ENCODE measurements around the gene ANTXR2. TPM values are rescaled to one million over a fixed set of nuclear protein-coding genes. Genes with fewer than 3 reads are reported as not detected.

Gene ANTXR2
- total and polyA plus RNA-seq, 2 donors from 2014 or later: 10.6 to 33.1 TPM

DNA sequence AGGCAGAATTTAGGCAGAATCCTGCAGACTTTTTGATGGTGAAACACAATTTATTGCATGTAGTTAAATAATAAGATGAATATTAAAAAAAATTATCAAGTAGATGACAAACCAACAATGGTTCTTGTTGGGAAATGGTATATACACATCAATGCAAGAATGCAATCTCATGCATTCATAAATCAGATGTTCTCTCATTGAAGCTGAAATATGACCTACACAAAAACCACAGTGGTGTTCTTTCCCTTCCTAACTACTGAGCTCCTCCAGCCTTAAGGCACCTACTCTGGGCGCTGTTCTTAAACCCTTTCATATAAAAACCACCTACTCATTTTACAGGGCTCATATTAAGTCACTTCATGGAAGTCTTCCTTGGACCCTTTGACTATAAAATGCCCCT lies 64.1 kb downstream of the ANTXR2 start:
- no peaks in the 10 kb centered on the region for H3K27me3 ChIP-seq (ENCODE audit: control insufficient read depth, insufficient read depth, low read length)
- peaks cover 0 to 7% (median 0%) of the 10 kb centered on the region in 3 donors for H3K9me3 ChIP-seq (ENCODE audit: control insufficient read depth in 2 of 3, insufficient read depth in 1 of 3, low read length in 3 of 3)
- no peak overlapping the region for H3K4me3 ChIP-seq (ENCODE audit: low read length in 3 of 3)
- no peak overlapping the region for H3K9ac ChIP-seq (ENCODE audit: low read length in 3 of 3)
- H3K36me3 ChIP-seq (ENCODE audit: control insufficient read depth in 2 of 3, insufficient read depth in 3 of 3, low read length in 3 of 3): no peaks in the 10 kb centered on the region
- intact Hi-C loops (cut with DNase I): no loop called here
- TF ChIP-seq, protein P1, sequence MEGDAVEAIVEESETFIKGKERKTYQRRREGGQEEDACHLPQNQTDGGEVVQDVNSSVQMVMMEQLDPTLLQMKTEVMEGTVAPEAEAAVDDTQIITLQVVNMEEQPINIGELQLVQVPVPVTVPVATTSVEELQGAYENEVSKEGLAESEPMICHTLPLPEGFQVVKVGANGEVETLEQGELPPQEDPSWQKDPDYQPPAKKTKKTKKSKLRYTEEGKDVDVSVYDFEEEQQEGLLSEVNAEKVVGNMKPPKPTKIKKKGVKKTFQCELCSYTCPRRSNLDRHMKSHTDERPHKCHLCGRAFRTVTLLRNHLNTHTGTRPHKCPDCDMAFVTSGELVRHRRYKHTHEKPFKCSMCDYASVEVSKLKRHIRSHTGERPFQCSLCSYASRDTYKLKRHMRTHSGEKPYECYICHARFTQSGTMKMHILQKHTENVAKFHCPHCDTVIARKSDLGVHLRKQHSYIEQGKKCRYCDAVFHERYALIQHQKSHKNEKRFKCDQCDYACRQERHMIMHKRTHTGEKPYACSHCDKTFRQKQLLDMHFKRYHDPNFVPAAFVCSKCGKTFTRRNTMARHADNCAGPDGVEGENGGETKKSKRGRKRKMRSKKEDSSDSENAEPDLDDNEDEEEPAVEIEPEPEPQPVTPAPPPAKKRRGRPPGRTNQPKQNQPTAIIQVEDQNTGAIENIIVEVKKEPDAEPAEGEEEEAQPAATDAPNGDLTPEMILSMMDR (IDR thresholded peaks at IDR 0.05; ENCODE audit: borderline replicate concordance, extremely low read depth, insufficient read depth): no peak
- H3K4me1 ChIP-seq (ENCODE audit: control insufficient read depth in 2 of 3, insufficient read depth in 2 of 3, low read depth in 1 of 3, low read length in 3 of 3): no peaks in the 10 kb centered on the region
- FAIRE-seq: no peak
- DNase-seq: no peak
- H3K27ac ChIP-seq (ENCODE audit: low read depth in 2 of 2, low read length in 2 of 2): no peak overlapping the region

DNA sequence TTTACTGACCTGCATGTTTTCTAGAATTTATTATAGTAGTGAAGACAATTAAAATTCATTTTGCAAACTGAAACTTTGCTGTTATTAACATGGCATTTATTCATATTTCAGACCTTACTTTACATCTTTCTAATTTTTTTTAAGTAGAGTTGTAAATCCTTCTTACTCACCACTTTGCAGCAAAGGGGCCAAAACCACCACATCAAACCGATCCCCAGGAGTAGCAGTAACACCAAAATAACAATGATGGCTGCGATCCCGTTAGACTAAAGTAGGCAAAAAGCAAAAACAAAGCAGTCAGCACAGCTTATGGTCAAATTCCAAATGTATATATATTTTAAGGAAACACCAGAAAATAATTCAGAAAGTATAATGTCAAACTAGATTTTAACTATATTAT lies 64.7 kb downstream of the ANTXR2 start:
- H3K4me3 ChIP-seq (ENCODE audit: low read length in 3 of 3): no peak overlapping the region
- H3K27me3 ChIP-seq (ENCODE audit: control insufficient read depth, insufficient read depth, low read length): no peaks in the 10 kb centered on the region
- peaks cover 0 to 7% (median 0%) of the 10 kb centered on the region in 3 donors for H3K9me3 ChIP-seq (ENCODE audit: control insufficient read depth in 2 of 3, insufficient read depth in 1 of 3, low read length in 3 of 3)
- FAIRE-seq: no peak
- H3K27ac ChIP-seq (ENCODE audit: low read depth in 2 of 2, low read length in 2 of 2): no peak overlapping the region
- no peaks in the 10 kb centered on the region for H3K4me1 ChIP-seq (ENCODE audit: control insufficient read depth in 2 of 3, insufficient read depth in 2 of 3, low read depth in 1 of 3, low read length in 3 of 3)
- TF ChIP-seq, protein P1 (IDR thresholded peaks at IDR 0.05; ENCODE audit: borderline replicate concordance, extremely low read depth, insufficient read depth): no peak
- H3K36me3 ChIP-seq (ENCODE audit: control insufficient read depth in 2 of 3, insufficient read depth in 3 of 3, low read length in 3 of 3): no peaks in the 10 kb centered on the region
- intact Hi-C loops (cut with DNase I): no loop called here
- H3K9ac ChIP-seq (ENCODE audit: low read length in 3 of 3): no peak overlapping the region
- no peak for DNase-seq

DNA sequence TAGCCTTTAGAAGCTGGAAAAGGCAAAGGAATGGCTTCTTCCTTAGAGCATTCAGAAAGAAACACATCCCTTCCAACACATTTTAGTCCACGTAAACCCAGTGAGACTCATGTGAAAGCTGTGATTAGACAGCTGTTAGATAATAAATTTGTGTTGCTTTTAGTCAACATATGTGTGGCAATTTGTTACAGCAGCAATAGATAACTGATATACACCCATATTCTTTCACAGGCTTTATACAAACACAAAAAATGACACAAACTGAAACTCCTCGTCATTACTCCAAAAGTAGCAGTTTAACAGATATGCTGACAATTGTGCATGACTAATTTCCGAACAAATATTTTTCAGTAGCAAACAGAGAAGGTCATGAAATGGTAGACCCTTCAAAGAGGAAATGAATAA lies 65.3 kb downstream of the ANTXR2 start:
- no peak for FAIRE-seq
- H3K27ac ChIP-seq (ENCODE audit: low read depth in 2 of 2, low read length in 2 of 2): no peak overlapping the region
- intact Hi-C loops (cut with DNase I): no loop called here
- TF ChIP-seq, protein P1 (IDR thresholded peaks at IDR 0.05; ENCODE audit: borderline replicate concordance, extremely low read depth, insufficient read depth): no peak
- no peak for DNase-seq
- H3K4me3 ChIP-seq (ENCODE audit: low read length in 3 of 3): no peak overlapping the region
- no peaks in the 10 kb centered on the region for H3K36me3 ChIP-seq (ENCODE audit: control insufficient read depth in 2 of 3, insufficient read depth in 3 of 3, low read length in 3 of 3)
- no peaks in the 10 kb centered on the region for H3K27me3 ChIP-seq (ENCODE audit: control insufficient read depth, insufficient read depth, low read length)
- H3K9ac ChIP-seq (ENCODE audit: low read length in 3 of 3): no peak overlapping the region
- peaks cover 0 to 7% (median 0%) of the 10 kb centered on the region in 3 donors for H3K9me3 ChIP-seq (ENCODE audit: control insufficient read depth in 2 of 3, insufficient read depth in 1 of 3, low read length in 3 of 3)
- H3K4me1 ChIP-seq (ENCODE audit: control insufficient read depth in 2 of 3, insufficient read depth in 2 of 3, low read depth in 1 of 3, low read length in 3 of 3): no peaks in the 10 kb centered on the region
